HG03139 (cell line): ENCODE data around the gene VTI1A.
"Not testable (repeated sequence)": the region's sequence is repeated elsewhere in the genome, so short reads cannot be mapped to it uniquely, and the experiment has no call there.

Experiments
- ATAC-seq: cut with Tn5 transposase; IDR thresholded peaks from one replicate; pipeline ENCODE4 v1.9.1; 2021; ENCODE audit not compliant: unreplicated experiment

The VTI1A gene

DNA sequence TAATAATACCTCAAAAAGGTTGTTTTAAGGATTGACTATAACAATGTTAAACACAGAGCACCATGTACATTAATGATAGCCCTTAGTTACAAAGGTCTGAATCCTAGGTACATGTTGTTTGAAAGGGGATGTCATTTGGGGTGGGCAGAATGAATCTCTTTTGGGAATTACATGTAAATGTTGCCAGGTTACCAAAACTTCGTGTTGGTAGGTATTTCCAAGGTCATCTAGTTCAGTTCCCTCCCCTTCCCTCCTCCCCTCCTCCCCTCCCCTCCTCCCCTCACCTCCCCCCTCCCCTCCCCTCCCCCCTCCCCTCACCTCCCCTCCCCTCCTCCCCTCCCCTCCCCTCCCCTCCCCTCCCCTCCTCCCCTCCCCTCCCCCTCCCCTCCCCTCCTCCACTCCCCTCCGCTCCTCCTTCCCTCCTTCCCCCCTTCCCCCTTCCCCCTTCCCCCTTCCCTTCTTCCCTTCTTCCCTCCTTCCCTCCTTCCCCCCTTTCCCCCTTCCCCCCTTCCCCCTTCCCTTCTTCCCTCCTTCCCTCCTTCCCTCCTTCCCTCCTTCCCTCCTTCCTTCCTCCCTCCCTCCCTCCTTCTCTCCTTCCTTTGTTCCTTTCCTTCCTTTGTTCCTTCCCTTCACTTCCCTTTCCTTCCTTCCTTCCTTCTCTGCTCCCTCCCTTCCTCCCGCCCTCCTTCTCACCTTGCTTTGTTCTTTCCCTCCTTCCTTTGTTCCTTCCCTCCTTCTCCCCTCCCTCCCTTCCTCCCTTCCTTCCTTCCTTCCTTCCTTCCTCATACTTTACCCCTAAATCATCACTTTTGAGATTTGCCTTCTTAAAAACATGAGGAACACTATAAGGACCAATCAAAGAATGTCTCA lies 8.1 kb downstream of the VTI1A start:
- no peak for ATAC-seq

DNA sequence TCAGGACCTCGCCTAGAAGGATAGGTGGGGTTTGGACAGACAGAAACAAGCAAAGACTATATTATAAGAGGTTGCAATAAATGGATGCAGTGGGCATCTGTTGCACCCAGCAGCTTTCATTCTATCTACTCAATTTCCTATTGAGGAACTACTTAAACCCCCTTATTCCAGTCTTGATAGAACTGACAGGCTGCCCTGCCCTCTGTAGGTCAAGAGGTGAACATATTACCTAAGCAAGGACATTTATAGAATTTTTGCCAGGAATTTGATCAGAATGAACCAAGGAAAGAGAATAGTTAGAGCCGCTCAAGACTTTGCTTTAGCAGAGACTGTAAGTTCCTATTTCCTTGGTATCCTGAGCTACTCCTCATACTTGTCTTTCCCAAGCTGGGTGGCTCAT lies 9.5 kb downstream of the VTI1A start:
- ATAC-seq, result no peak

DNA sequence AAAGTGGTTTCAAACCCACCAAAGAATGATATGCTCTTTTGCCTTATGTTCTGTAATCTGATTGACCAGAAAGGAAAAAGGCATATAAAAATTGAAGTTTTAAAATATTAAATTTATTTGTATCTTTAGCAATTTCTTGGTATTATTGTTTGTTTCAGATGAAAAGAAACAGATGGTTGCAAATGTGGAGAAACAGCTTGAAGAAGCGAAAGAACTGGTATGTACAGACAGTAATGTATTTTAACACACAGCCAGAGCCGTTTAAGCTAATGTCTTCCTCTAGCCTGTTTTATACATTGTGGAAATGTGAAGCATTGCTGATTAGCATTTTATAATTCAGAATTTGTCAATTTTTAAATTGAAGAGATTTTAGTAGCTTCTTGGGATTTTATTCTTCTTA lies 13.4 kb downstream of the VTI1A start:
- ATAC-seq, result no peak

DNA sequence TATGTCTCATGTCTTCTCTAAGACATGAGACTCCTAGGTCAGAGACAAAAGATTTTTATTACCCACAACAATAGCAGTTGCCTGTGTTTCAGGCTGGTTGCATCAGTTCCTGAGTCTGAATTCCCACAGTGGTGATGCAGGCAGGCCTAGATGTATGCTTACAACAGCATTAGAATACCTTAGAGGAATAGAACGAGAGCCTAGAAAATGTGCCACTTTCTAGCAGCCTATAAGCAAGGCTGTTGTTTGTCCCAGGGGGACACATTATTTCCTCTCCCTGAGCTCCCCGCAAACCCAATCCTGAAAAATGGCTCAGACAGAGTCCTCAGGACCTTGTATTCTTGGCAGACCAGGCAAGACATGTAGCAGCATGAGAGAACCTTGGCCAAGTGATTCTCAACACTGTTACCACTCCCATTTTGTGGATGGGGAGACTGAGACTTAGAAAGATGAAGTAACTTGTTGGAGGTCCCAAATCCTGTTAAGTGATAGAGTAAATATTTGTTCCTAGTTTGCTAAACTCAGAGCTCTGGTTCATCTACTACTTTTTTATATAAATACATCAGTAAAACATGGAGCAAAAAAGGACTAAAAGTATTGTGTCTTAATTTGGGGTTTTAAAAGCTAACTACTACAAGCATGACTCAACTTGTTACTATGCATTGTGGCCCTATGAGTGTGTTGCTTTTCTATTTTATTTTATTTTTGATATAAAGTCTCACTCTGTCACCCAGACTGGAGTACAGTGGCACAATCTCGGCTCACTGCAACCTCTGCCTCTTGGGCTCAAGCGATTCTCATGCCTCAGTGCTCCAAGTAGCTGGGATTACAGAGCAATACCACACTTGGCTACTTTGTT lies 14.2 kb downstream of the VTI1A start:
- ATAC-seq, result no peak

DNA sequence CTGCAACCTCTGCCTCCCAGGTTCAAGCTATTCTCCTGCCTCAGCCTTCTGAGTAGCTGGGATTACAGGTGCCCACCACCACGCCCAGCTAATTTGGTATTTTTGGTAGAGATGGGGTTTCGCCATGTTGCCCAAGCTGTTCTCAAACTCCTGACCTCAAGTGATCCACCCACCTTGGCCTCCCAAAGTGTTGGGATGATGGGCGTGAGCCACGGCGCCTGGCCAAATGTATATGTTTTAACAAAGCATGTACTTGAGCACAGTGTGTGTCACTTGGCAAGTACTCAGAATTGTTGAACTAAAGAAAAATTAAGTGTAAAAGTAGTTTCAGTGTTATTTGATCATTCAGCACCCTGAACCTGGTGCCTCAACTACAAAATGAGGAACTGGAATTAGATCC lies 17.1 kb downstream of the VTI1A start:
- not testable (repeated sequence) for ATAC-seq

DNA sequence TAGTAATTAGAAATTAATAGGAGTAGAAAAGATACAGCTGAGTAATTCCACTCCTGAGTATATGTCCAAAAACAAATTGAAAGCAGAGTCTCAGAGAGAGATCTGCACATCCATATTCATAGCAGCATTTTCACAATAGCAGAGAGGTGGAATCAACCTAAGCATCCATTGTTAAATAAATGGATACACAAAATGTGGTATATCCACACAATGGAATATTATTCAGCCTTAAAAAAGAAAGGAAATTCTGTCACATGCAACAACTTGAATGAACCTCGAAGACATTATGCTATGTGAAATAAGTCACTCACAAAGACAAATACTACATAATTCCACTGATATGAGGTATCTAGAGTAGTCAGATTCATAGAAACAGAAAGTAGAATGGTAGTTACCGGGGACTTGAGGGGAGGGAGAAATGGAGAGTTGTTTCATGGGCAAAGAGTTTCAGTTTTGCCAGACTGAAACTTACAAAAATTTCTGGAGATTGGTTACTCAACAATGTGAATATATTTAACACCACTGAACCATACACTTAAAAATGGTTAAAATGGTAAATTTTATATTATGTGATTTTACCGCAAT lies 18.4 kb downstream of the VTI1A start:
- ATAC-seq, result no peak

DNA sequence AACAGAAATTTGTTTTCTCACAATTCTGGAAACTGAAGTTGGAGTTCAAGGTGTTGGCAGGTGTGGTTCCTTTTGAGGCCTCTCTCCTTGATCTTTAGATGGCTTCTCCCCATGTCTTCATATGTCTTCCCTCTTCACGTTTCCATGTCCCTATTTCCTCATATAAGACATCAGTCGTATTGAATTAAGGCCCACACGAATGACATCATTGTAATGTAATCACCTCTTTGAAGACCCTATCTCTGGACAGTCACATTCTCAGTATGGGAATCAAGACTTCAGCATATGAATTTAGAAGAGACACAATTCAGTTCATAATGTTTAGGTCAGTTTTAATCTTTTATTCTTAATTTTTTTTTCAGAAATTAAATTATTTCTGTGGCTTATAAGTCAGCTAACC lies 19.8 kb downstream of the VTI1A start:
- no peak for ATAC-seq

DNA sequence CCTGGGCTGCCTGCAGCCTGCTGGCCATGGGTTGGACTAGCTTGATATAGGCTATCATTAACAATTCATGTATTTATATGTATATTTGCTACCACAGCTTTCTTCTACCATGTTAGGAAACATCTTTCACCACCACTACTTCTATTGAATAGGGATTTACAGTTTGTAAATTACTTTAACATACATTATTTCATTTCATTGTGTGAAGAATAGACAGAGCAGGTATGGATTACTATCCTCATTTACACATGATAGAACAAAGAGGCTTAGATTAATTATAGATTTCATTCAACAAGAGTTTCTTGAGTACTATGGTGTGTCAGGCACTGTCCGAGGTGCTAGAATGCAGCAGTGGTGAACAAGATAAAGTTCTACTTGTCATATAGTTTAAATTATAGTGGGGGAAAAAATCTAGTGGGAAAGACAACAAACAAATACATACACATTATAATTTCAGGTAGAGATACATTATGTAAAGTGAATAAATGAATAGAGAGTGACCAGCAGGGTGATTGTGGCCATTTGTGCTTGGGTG lies 20.6 kb downstream of the VTI1A start:
- no peak for ATAC-seq

DNA sequence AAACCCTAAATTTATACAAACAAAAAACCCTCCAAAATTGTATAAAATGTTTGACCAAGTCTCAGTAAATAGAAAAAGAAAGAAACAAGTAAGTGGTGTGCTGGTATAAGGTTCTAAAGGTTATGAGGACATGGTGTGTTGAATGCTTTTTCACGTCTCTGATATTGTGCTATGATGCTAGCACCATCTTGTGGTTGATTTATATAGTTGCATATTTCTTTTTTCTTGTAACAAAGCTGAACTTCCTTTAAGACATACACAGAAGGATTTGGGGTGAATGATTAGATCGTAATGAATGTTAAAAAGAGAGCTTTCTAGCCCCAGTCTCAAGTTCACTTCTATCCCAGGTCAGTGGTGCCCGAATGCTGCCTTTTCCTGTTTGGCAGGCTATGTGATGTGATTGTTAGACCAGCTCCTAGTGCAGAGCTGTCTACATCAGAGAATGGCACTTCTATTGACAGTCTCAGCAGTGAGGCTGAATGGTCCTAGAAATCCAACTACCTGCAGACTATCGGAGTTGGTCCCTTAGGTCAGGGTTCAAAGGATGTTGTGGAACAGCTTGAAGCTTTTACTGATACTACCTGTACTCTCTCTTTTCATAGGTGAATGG lies 25.0 kb downstream of the VTI1A start:
- peak; percentile 60 for ATAC-seq

DNA sequence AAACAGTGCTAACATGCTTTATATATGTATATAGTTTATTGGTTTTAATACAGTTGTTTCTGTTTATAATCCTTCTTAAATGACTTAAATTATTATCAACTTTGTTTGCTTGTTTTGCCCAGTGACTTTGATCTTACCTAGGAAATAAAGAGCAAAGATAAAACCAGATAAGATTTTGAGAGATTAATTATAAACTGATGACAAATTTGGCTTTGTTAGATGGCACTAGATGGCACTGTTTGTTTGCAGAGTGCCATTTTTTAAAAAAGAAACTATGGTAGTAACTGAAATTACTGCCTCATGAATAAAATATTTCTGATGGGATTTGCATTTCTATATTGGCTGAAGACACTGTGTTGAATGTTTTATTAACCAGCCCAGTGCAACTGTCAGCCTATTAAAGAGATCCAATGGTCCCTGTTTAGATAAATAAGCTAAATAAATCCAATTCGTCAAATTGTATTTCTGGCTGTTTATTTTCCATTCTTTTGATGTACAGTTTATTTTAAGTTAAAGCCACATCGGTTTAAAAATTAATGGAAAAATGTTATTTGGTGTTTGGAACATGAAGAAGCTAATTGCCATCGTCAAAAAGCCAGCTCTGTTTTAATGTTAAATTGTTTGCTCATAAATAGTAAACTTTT lies 28.7 kb downstream of the VTI1A start:
- ATAC-seq, result no peak

DNA sequence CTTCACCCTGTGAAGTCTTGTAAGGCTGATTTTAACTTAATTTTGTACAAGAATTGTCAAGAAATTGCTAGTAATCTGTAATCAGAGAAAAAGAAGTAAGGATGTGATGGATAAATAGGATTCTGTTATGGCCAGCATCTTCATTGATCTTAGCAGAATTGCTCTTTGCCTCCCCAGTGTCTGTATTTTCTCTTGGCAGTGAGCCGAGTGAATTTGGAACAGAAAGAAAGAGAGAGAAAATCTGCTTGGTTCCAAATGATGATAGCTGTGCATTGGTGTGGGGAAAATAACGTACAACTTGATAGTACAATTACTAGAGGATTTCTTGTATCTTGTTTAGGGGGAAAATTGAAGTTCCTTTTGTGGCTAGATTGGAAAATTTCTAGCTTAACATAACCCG lies 34.6 kb downstream of the VTI1A start:
- ATAC-seq, result no peak

DNA sequence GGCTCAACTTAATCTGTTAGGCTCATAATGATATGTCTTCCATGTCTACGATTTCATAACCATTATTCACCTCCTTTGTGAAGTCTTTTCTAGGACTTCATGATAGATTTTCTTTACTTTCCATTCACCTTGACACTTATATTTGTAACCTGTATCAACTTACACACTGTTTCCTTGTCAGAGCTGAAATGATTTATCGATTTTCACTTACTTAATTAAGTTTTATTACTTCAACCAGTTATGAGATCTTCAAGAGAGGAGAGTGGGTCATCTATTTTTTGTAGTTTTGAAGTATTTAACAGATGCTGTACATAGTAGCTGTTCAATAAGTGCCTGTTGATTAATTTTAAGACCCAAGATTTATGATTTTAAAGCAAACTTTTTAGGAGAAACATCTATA lies 37.4 kb downstream of the VTI1A start:
- no peak for ATAC-seq

DNA sequence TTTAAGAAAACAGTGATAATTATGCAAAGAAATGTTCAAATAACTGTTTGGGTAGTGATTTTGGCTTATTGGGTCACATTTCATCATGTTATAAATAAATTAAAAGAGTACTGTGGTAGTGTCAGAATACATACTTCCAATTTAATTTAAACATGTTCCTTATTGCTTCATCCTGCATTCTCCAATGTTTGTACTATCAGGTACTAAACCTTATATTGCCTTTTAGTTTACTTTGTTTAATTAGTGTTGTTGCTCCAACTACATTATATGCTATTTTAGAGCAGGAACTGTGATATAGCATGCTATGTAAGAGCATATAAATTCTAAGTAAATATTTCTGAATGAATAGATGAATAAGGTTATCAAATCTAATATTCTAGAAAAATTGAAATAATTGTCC lies 40.9 kb downstream of the VTI1A start:
- no peak for ATAC-seq

DNA sequence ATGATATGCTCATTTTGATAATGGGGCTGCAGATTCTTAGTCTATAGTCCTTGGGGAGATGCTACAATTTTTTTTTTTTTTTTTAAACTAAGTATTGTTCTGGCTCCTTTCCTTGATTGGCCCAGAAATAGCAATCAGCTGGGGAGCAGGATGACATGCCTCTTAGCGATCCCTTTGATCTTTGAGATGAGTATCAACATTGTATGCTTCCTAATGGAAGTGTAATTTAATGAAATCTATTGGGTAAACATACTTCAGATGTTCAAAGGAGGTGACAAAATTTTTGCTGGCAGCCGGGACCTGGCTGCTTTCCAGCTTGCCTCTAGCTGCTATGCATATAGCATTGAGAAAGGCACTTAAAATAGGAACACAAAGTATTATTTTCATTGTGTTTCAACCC lies 43.5 kb downstream of the VTI1A start:
- no peak for ATAC-seq

DNA sequence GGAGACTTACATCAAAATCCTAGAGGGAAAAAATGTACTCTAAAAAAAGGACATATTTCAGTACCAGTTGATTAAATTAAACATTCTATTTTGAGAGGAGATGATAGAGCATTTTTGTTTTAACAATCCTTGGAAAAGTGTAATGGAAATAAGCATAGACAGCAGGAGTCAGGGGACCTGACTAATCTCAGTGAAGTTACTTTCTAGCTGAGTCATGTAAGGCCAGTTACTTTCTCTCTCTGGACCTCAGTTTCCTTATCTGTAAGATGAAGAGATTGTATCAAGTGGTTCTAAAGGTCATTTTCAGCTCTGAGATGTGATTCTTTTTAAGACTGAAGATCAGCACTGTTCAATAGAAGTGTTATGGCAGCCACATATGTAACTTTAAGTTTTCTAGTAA lies 44.1 kb downstream of the VTI1A start:
- ATAC-seq, result no peak

DNA sequence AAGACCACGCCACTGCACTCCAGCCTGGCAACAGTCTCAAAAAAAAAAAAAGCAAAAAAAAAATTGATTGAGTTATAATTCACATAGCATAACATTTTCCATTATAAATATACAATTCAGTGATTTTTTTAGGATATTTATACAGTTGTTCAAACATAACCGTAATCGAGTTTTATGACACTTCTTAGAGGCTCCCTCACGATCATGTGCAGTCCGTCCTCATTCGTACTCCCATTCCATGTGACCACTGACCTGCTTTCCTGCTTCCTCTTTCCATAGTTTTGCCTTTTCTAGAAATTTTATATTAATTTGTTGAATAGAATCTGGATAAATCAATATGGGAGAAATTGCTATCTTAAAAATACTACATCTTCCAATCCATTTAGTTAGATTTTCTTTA lies 45.7 kb downstream of the VTI1A start:
- no peak for ATAC-seq

DNA sequence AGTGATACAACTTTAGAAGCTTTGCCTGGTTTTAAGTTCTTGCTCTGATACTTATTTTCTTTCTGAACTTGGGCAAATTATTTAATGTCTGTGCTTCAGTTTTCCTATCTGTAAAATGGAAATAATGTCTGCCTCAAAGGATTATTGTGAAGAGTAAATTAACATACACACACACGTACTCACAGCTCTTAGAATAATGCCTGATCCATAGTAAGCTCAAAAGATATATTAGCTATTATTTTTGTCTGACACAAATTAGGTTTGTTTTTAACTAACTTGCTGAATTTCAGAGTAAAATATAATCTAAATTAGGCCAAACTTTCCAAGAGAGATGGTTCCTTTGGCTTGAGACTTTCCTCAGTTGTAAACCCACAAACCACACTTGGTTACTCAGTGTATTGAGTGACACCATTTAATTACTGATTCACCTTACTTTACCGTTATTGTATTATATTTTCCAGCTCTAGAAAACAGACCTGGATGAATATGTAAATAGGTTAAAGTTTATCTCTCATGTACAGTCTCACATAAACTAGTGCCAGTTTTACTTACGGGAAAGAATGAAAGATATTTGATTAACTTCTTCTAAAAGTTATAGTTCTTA lies 50.4 kb downstream of the VTI1A start:
- peak; percentile 88 for ATAC-seq

DNA sequence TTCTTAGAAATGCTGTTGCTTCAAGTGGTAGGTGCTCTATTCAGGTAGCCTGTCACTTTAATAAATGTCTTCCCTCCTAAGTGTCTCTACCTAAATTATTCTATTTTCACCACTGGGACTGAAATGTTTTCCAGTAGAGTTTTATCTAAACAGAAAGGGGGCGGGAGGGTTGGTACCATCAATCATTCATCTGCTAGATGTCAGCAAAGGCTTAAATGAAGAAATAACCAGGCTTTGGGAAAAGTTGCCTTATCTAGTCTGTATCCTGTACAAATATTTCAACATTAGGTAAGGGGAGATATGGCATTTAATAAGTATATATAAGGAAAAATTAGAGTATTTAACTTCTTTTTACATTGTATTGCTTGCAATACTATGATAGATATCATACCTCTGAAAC lies 51.8 kb downstream of the VTI1A start:
- no peak for ATAC-seq

DNA sequence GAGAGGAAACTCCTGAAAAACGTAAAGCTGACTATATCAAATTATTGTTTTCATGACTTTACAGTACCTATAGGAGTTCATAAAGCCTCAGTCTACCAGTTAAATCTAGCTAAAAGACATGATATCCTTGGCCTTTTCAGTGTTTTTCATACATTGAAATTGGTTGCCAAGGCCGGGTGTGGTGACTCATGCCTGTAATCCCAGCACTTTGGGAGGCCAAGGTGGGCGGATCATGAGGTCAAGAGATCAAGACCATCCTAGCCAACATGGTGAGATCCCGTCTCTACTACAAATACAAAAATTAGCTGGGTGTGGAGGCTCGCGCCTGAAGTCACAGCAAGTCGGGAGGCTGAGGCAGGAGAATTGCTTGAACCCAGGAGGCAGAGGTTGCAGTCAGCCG lies 53.0 kb downstream of the VTI1A start:
- not testable (repeated sequence) for ATAC-seq

DNA sequence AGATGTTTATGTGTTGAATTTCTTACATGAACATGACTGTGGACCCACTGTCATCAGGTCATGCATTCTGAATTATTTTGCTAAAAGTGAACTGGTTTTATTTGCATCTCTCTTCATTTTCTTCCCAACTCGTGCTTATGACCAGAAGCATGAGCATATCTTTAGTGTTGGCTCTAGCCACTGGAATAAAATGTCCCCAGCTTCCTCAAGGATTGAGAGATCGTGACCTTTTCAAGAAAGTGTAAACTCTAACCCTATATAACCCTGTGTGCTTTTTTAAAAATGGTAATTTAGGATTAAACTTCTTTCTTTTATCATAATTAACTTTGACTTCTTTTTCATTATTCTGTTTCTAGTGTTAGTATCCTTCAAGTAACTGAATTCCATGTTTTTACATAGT lies 55.5 kb downstream of the VTI1A start:
- no peak for ATAC-seq
